GM18505 (cell line): ENCODE measurements around the gene MYH15.

Experiments
- ATAC-seq: cut with Tn5 transposase; IDR thresholded peaks from one replicate; pipeline ENCODE4 v1.9.1; 2021; ENCODE audit not compliant: unreplicated experiment
- POLR2A ChIP-seq: IDR thresholded peaks from 4 replicates; pipeline ENCODE4 v1.6.1; 2011; ENCODE audit warnings: borderline replicate concordance; ENCODE audit not compliant: insufficient read depth, insufficient read length; ENCODE audit errors: extremely low read depth

MYH15 gene

GRCh38 chr3:108438542-108438941 is 71.9 kb downstream of the MYH15 start:
- TF ChIP-seq POLR2A, result no peak
- no peak for ATAC-seq

GRCh38 chr3:108437439-108437838 is 73.0 kb downstream of the MYH15 start:
- TF ChIP-seq POLR2A, result no peak
- ATAC-seq, result no peak

GRCh38 chr3:108433928-108434327 is 76.5 kb downstream of the MYH15 start:
- no peak for ATAC-seq
- TF ChIP-seq POLR2A, result no peak

- TF ChIP-seq POLR2A, result no peak
- no peak for ATAC-seq
These were observed 78.0 kb downstream of the MYH15 start for GRCh38 chr3:108432431-108432830.

GRCh38 chr3:108430540-108430939 is 79.9 kb downstream of the MYH15 start:
- no peak for ATAC-seq
- TF ChIP-seq POLR2A, result no peak

- no peak for ATAC-seq
- TF ChIP-seq POLR2A, result no peak
These were observed 81.8 kb downstream of the MYH15 start for GRCh38 chr3:108428586-108428985.

GRCh38 chr3:108420926-108421325 is 89.5 kb downstream of the MYH15 start:
- ATAC-seq, result no peak
- no peak for TF ChIP-seq POLR2A

GRCh38 chr3:108416111-108416869 is 94.1 kb downstream of the MYH15 start:
- TF ChIP-seq POLR2A, result no peak
- no peak for ATAC-seq

GRCh38 chr3:108415661-108416060 is 94.7 kb downstream of the MYH15 start:
- ATAC-seq, result no peak
- TF ChIP-seq POLR2A, result no peak

GRCh38 chr3:108414007-108414406 is 96.4 kb downstream of the MYH15 start:
- no peak for TF ChIP-seq POLR2A
- ATAC-seq, result no peak

- TF ChIP-seq POLR2A, result no peak
- ATAC-seq, result no peak
These were observed 98.2 kb downstream of the MYH15 start for GRCh38 chr3:108412121-108412750.

- ATAC-seq, result no peak
- no peak for TF ChIP-seq POLR2A
These were observed 99.8 kb downstream of the MYH15 start for GRCh38 chr3:108410531-108410984.

- no peak for ATAC-seq
- no peak for TF ChIP-seq POLR2A
These were observed 100.6 kb downstream of the MYH15 start for GRCh38 chr3:108409800-108410178.

- ATAC-seq, result no peak
These were observed 101.3 kb downstream of the MYH15 start for GRCh38 chr3:108408883-108409799.

GRCh38 chr3:108407886-108408285 is 102.5 kb downstream of the MYH15 start:
- TF ChIP-seq POLR2A, result no peak

More at GRCh38 chr3:108408883-108409799, 101.3 kb downstream of the MYH15 start:
- TF ChIP-seq POLR2A, result no peak

More at GRCh38 chr3:108407886-108408285, 102.5 kb downstream of the MYH15 start:
- ATAC-seq, result no peak
